GM10266 (cell line): ENCODE measurements around the gene CEP112.

Experiments used
- DNase-seq: peaks from one replicate; pipeline ENCODE4 v3.0.0; 2012; ENCODE audit errors: extremely low spot score
- TF ChIP-seq, protein P1 (sequence below): IDR thresholded peaks from 2 replicates; pipeline ENCODE4 v1.5.1; 2012; ENCODE audit warnings: mild to moderate bottlenecking, low read depth; ENCODE audit not compliant: control insufficient read depth, insufficient read depth; ENCODE audit errors: missing control alignments

CEP112 gene

DNA sequence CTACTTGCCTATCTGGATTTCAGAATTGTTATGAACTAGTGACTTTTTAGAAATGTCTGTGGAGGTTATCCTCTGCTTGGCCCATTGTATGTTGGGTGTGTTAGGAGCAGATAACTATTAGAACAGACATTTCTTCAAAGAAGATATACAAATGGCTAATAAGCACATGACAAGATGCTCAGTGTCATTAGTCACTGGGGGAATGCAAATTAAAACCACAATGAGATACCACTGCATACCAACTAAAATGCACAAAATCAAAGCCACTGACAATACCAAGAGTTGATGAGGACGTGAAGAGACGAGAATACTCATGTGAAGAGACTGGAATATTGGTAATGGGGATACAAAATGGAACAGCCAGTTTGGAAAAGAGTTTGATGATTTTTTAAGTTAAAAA, 39.2 kb downstream of the CEP112 start:
- no peak for DNase-seq
- TF ChIP-seq, protein P1, sequence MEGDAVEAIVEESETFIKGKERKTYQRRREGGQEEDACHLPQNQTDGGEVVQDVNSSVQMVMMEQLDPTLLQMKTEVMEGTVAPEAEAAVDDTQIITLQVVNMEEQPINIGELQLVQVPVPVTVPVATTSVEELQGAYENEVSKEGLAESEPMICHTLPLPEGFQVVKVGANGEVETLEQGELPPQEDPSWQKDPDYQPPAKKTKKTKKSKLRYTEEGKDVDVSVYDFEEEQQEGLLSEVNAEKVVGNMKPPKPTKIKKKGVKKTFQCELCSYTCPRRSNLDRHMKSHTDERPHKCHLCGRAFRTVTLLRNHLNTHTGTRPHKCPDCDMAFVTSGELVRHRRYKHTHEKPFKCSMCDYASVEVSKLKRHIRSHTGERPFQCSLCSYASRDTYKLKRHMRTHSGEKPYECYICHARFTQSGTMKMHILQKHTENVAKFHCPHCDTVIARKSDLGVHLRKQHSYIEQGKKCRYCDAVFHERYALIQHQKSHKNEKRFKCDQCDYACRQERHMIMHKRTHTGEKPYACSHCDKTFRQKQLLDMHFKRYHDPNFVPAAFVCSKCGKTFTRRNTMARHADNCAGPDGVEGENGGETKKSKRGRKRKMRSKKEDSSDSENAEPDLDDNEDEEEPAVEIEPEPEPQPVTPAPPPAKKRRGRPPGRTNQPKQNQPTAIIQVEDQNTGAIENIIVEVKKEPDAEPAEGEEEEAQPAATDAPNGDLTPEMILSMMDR = no peak

DNA sequence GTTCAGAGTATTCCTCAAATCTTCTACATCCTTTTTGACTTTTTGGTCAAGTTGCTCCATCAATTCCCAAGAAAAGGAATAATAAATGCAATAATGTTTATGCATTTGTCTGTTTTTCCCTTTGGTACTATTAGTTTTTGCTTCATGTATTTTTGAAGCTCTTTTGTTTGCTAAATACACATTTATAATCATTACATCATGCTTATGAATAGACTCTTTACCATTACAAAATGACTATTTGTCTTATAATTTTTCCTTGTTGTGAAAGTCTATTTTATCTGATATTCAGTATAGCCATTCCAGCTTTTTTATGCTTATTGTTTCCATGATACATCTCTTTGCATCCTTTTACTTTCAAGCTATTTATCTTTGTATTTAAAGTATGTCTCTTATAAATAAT, 41.2 kb downstream of the CEP112 start:
- DNase-seq = no peak
- TF ChIP-seq, protein P1 = no peak

DNA sequence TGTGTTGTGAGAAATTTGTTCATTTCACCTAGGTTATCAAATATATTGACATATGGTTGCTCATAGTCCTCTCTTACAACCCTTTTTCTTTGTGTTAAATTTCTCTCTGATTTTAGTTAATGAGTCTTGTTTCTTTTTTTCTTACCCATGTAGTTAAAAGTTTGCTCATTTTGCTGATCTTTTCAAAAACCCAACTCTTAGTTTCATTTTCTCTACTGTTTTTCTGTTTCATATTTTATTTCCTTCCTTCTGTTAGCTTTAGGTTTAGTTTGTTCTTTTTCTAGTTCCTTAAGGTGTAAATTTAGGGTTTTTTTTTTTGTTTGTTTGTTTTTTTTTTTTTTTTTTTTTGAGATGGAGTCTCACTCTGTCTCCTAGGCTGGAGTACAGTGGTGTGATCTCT, 42.4 kb downstream of the CEP112 start:
- no peak for DNase-seq
- TF ChIP-seq, protein P1 = no peak

DNA sequence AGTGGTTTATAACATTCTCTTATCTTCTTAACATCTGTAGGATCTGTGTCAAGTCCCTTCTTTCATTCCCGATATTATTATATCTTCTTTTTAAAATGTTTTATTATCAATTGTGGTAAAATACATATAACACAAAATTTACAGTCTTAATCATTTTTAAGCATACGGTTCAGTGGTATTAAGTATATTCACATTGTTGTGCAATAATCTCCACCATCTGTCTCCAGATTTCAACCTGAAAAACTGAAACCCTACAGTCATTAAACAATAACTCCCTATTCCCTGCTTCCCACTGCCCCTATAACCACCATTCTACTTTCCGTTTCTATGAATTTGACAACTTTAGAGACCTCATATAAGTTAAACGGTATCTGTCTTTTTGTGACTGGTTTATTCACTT, 45.5 kb downstream of the CEP112 start:
- TF ChIP-seq, protein P1 = no peak

DNA sequence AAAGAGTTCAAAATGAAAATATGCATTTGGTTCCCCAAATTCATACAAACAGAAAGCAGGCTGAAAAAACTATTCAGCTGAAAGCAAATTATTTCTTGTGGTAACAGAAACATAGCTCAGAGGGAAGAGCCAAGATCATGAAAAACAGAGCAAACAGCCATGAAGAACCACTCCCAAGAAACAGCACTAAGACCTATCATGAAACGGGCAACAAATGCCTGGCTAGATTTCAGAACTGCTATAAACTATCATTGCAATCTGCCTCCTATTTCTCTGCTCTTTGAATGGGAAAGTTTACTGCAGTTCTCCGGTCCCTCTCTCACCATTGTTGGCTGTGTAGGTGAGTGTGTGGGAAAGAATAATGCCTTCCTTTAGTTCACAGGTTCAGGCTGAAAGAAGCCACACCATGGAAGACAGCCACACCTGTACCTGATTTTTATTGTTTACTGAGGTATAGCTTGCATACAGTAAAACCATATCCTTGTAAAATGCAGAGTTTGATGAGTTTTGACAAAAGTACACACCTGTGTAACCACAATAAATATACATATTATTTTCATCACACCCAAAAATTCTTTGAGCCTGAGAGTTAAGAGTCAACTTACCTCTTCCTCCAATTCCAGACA, 48.2 kb downstream of the CEP112 start:
- TF ChIP-seq, protein P1 = no peak
- no peak for DNase-seq

More for the DNA sequence above, 45.5 kb downstream of the CEP112 start:
- DNase-seq = no peak

DNA sequence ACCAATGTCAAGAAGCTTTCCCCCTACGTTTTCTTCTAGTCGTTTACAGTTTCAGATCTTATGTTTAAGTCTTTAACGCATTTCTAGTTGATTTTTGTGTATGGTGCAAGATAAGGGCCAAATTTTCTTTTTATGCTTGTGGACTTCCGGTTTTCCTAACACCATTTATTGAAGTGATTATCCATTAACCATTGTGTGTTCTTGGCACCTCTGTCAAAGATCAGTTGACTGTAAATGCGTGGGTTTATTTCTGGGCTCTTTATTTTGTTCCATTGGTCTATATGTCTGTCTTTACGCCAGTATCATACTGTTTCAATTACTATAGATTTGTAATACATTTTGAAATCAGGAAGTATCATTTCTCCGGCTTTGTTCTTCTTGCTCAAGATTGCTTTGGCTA, 49.5 kb downstream of the CEP112 start:
- TF ChIP-seq, protein P1 = no peak

DNA sequence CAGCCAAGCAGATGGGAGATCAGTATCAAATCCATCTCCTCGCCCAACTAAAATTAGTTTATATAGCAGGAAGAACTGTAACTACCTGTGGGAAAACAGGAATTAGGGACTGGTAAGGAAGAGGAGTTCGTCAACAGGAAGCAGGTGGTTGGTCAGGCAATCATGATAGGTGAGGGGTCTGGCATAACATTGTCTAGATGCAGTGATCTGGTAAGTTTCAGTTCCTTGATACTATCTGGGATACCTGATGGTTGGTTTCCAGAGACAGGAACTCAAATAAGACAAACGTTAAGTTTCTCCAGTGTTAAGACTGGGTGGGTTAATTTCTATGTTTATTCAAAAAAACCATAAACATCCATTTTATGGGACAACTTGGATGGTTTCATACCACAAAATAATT, 53.8 kb downstream of the CEP112 start:
- TF ChIP-seq, protein P1 = no peak
- no peak for DNase-seq

More for the DNA sequence above, 49.5 kb downstream of the CEP112 start:
- no peak for DNase-seq
